Testis (tissue), 3 donors: ENCODE results near the gene KRTAP20-2. TPM values are rescaled to one million over a fixed set of nuclear protein-coding genes. Genes with fewer than 3 reads are reported as not detected.

ENCODE experiments used
- DNase-seq: peaks from one replicate; pipeline ENCODE4 v3.0.0-alpha.2; 2019
- H3K27ac ChIP-seq, 2 donors: fragments of 200-600 bp; sonication (generic); one replicate each; pipeline ENCODE4 v1.5.1; 2019
- H3K27me3 ChIP-seq: fragments of 200-600 bp; sonication (generic); one replicate; pipeline ENCODE4 v1.5.1; 2019
- H3K36me3 ChIP-seq: fragments of 200-600 bp; sonication (generic); one replicate; pipeline ENCODE4 v1.5.1; 2017; ENCODE audit warnings: low read depth; ENCODE audit errors: missing control alignments
- H3K4me1 ChIP-seq: fragments of 200-600 bp; sonication (generic); one replicate; pipeline ENCODE4 v1.5.1; 2019
- H3K4me3 ChIP-seq, 2 donors: fragments of 200-600 bp; sonication (generic); one replicate each; pipeline ENCODE4 v1.5.1; 2017 to 2019
- H3K9me3 ChIP-seq: fragments of 200-600 bp; sonication (generic); one replicate; pipeline ENCODE4 v1.5.1; 2017
- POLR2A ChIP-seq: fragments of 450-650 bp; IDR thresholded peaks from one replicate; pipeline ENCODE4 v1.6.1; 2017; ENCODE audit warnings: antibody characterized with exemption, mild to moderate bottlenecking, moderate library complexity
- WGBS, 2 donors: methylation state at CpG; one replicate each; pipeline ENCODE4 v1.1.5; 2018; 5-methylcytosine and 5-hydroxymethylcytosine counted together
- intact Hi-C: fragments of 100-400 bp; cut with DNase I; formaldehyde crosslinking; loops from one replicate; pipeline ENCODE4 v1.15.1; 2023; ENCODE audit warnings: low total_unique reads
- polyA plus RNA-seq: library from polyadenylated mRNA; stranded (reverse); fragments of 350-450 nt; fragmentation: Illumina TruSeq; extraction: RNeasy Lipid Tissue Mini Kit (QIAGEN cat#74804); gene quantifications from one replicate; pipeline ENCODE4 v1.2.3, GENCODE V29; 2014; ENCODE audit warnings: low read depth, low replicate concordance; ENCODE audit not compliant: insufficient read depth
- small RNA-seq, 2 donors: library from RNA; depleted of rRNA; stranded (forward); fragments of <200 nt; gene quantifications; one replicate each; pipeline ENCODE3, GENCODE V24; 2016
- total RNA-seq, 2 donors: library from RNA; depleted of rRNA; stranded (reverse); fragments of >200 nt; gene quantifications; one replicate each; pipeline ENCODE4 v1.2.3, GENCODE V29; 2016
- TF ChIP-seq, protein P1 (sequence below), 3 experiments: fragments of 450-650 bp in 2 of 3; fragments of 200-600 bp in 1 of 3; sonication (generic) in 1 of 3; IDR thresholded peaks; one replicate each; pipeline ENCODE4 v1.5.1; 2016 to 2019; ENCODE audit warnings: antibody characterized with exemption in 3 of 3, mild to moderate bottlenecking in 2 of 3, moderate library complexity in 1 of 3

The KRTAP20-2 gene
- total and polyA plus RNA-seq, 3 donors from 2014 or later, result not detected

DNA sequence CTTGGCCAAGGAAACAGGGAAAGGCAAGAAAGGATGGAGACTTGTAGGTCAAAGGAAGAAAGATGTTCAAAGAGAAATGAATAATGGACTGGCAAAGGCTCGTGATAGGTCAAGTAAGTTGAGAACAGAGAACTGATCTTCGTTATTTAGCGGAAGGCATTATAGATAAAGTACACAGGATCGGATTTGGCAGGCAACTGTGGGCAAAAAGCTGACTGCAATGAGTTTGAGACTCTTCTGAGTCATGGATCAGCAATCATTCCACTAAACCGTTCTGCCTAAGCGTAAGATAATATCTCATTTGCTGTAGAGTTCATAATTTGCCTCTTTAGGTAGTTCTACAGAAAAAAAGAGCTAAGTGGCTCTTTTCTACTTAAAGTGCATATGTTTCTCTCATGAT lies 49.5 kb downstream of the KRTAP20-2 start:
- no peak for TF ChIP-seq POLR2A
- TF ChIP-seq, protein P1, sequence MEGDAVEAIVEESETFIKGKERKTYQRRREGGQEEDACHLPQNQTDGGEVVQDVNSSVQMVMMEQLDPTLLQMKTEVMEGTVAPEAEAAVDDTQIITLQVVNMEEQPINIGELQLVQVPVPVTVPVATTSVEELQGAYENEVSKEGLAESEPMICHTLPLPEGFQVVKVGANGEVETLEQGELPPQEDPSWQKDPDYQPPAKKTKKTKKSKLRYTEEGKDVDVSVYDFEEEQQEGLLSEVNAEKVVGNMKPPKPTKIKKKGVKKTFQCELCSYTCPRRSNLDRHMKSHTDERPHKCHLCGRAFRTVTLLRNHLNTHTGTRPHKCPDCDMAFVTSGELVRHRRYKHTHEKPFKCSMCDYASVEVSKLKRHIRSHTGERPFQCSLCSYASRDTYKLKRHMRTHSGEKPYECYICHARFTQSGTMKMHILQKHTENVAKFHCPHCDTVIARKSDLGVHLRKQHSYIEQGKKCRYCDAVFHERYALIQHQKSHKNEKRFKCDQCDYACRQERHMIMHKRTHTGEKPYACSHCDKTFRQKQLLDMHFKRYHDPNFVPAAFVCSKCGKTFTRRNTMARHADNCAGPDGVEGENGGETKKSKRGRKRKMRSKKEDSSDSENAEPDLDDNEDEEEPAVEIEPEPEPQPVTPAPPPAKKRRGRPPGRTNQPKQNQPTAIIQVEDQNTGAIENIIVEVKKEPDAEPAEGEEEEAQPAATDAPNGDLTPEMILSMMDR (IDR thresholded peaks at IDR 0.05), result no peak

More for the DNA sequence above, 49.5 kb downstream of the KRTAP20-2 start:
- no peaks in the 10 kb centered on the region for H3K9me3 ChIP-seq
- no peak overlapping the region for H3K27ac ChIP-seq
- no peaks in the 10 kb centered on the region for H3K4me1 ChIP-seq
- no peak for DNase-seq
- no peaks in the 10 kb centered on the region for H3K36me3 ChIP-seq
- intact Hi-C loops, result no loop called here
- no peak overlapping the region for H3K4me3 ChIP-seq
- WGBS, 2 donors, result 67 to 83% methylated on average over 6 of the region's 6 CpGs
- no peaks in the 10 kb centered on the region for H3K27me3 ChIP-seq

Small RNA genes within 50 kb of the gene (small RNA-seq; reads per million reads assigned to genes)
- 0 reads per million in 2 donors for gene KRTAP20-1
- gene KRTAP20-3, result 0 reads per million in 2 donors
- gene KRTAP20-4, result 0 reads per million in 2 donors
- 0 reads per million in 2 donors for gene KRTAP22-1
- 0 reads per million in 2 donors for gene KRTAP22-2

Other genes starting within 250 kb of the KRTAP20-2 start
- not detected for gene KRTAP13-1, start 239.2 kb upstream of the KRTAP20-2 start, total RNA-seq
- not detected for gene KRTAP13-1, start 239.2 kb upstream of the KRTAP20-2 start, polyA plus RNA-seq
- not detected for gene KRTAP13-3, start 209.3 kb upstream of the KRTAP20-2 start, total RNA-seq
- not detected for gene KRTAP13-3, start 209.3 kb upstream of the KRTAP20-2 start, polyA plus RNA-seq
- not detected for gene KRTAP13-4, start 205.0 kb upstream of the KRTAP20-2 start, total RNA-seq
- not detected for gene KRTAP13-4, start 205.0 kb upstream of the KRTAP20-2 start, polyA plus RNA-seq
- gene KRTAP15-1, start 194.9 kb upstream of the KRTAP20-2 start, total RNA-seq, result not detected
- gene KRTAP15-1, start 194.9 kb upstream of the KRTAP20-2 start, polyA plus RNA-seq, result not detected
- not detected for gene KRTAP19-1, start 154.8 kb upstream of the KRTAP20-2 start, total RNA-seq
- not detected for gene KRTAP19-1, start 154.8 kb upstream of the KRTAP20-2 start, polyA plus RNA-seq
- gene KRTAP19-2, start 147.8 kb upstream of the KRTAP20-2 start, total RNA-seq, result not detected
- gene KRTAP19-2, start 147.8 kb upstream of the KRTAP20-2 start, polyA plus RNA-seq, result not detected
- not detected for gene KRTAP19-3, start 143.2 kb upstream of the KRTAP20-2 start, total RNA-seq
- gene KRTAP19-3, start 143.2 kb upstream of the KRTAP20-2 start, polyA plus RNA-seq, result not detected
- gene KRTAP19-4, start 138.0 kb upstream of the KRTAP20-2 start, total RNA-seq, result not detected
- not detected for gene KRTAP19-4, start 138.0 kb upstream of the KRTAP20-2 start, polyA plus RNA-seq
- gene KRTAP19-5, start 133.1 kb upstream of the KRTAP20-2 start, total RNA-seq, result not detected
- gene KRTAP19-5, start 133.1 kb upstream of the KRTAP20-2 start, polyA plus RNA-seq, result not detected
- not detected for gene KRTAP19-6, start 93.3 kb upstream of the KRTAP20-2 start, total RNA-seq
- gene KRTAP19-6, start 93.3 kb upstream of the KRTAP20-2 start, polyA plus RNA-seq, result not detected
- gene KRTAP19-7, start 73.9 kb upstream of the KRTAP20-2 start, total RNA-seq, result not detected
- not detected for gene KRTAP19-7, start 73.9 kb upstream of the KRTAP20-2 start, polyA plus RNA-seq
- gene KRTAP22-2, start 44.8 kb upstream of the KRTAP20-2 start, total RNA-seq, result not detected
- not detected for gene KRTAP22-2, start 44.8 kb upstream of the KRTAP20-2 start, polyA plus RNA-seq
- 1 to 10 TPM in 1 of 2 donors, under 1 TPM in 1; 0.99 to 1.3 TPM for gene KRTAP6-3, start 42.8 kb upstream of the KRTAP20-2 start, total RNA-seq
- gene KRTAP6-3, start 42.8 kb upstream of the KRTAP20-2 start, polyA plus RNA-seq, result not detected
- not detected for gene KRTAP6-2, start 36.3 kb upstream of the KRTAP20-2 start, total RNA-seq
- gene KRTAP6-2, start 36.3 kb upstream of the KRTAP20-2 start, polyA plus RNA-seq, result not detected
- gene KRTAP22-1, start 34.1 kb upstream of the KRTAP20-2 start, total RNA-seq, result not detected
- gene KRTAP22-1, start 34.1 kb upstream of the KRTAP20-2 start, polyA plus RNA-seq, result not detected
- not detected for gene KRTAP6-1, start 21.3 kb upstream of the KRTAP20-2 start, total RNA-seq
- gene KRTAP6-1, start 21.3 kb upstream of the KRTAP20-2 start, polyA plus RNA-seq, result not detected
- not detected for gene KRTAP20-1, start 18.8 kb upstream of the KRTAP20-2 start, total RNA-seq
- gene KRTAP20-1, start 18.8 kb upstream of the KRTAP20-2 start, polyA plus RNA-seq, result not detected
- not detected for gene KRTAP20-4, start 14.6 kb upstream of the KRTAP20-2 start, total RNA-seq
- not detected for gene KRTAP20-4, start 14.6 kb upstream of the KRTAP20-2 start, polyA plus RNA-seq
- gene KRTAP20-3, start 7.7 kb downstream of the KRTAP20-2 start, total RNA-seq, result not detected
- gene KRTAP20-3, start 7.7 kb downstream of the KRTAP20-2 start, polyA plus RNA-seq, result not detected
- gene KRTAP21-3, start 83.6 kb downstream of the KRTAP20-2 start, total RNA-seq, result not detected
- gene KRTAP21-3, start 83.6 kb downstream of the KRTAP20-2 start, polyA plus RNA-seq, result not detected
- 1 to 10 TPM in 1 of 2 donors, not detected in 1; 1.4 TPM for gene KRTAP21-2, start 112.1 kb downstream of the KRTAP20-2 start, total RNA-seq
- 2.5 TPM for gene KRTAP21-2, start 112.1 kb downstream of the KRTAP20-2 start, polyA plus RNA-seq
- gene KRTAP21-1, start 120.2 kb downstream of the KRTAP20-2 start, total RNA-seq, result not detected
- not detected for gene KRTAP21-1, start 120.2 kb downstream of the KRTAP20-2 start, polyA plus RNA-seq
- not detected for gene KRTAP8-1, start 178.1 kb downstream of the KRTAP20-2 start, total RNA-seq
- not detected for gene KRTAP8-1, start 178.1 kb downstream of the KRTAP20-2 start, polyA plus RNA-seq
- 1 to 10 TPM in 1 of 2 donors, under 1 TPM in 1; 0.81 to 1.5 TPM for gene KRTAP7-1, start 194.6 kb downstream of the KRTAP20-2 start, total RNA-seq
- gene KRTAP7-1, start 194.6 kb downstream of the KRTAP20-2 start, polyA plus RNA-seq, result not detected
- 1 to 10 TPM; 1.1 to 2.8 TPM for gene KRTAP11-1, start 246.4 kb downstream of the KRTAP20-2 start, total RNA-seq
- not detected for gene KRTAP11-1, start 246.4 kb downstream of the KRTAP20-2 start, polyA plus RNA-seq